Measurements from ENCODE around the gene SMIM35. TPM values are rescaled to one million over a fixed set of nuclear protein-coding genes. Genes with fewer than 3 reads are reported as not detected.

The SMIM35 gene
- polyA plus RNA-seq, 1 of the 3 experiments (the other 2 are of a cell fraction) = not detected

- no peak overlapping the region for H3K9ac ChIP-seq
- H3K9me3 ChIP-seq = no peaks in the 10 kb centered on the region
- no peaks in the 10 kb centered on the region for H3K9me2 ChIP-seq
- no peaks in the 10 kb centered on the region for H3K36me3 ChIP-seq (replicated peaks in 1 of 2; ENCODE audit: control insufficient read depth in 1 of 2, insufficient read depth in 2 of 2, low read length in 1 of 2)
- H3K4me1 ChIP-seq (ENCODE audit: control insufficient read depth in 1 of 2, insufficient read depth in 2 of 2, low read depth in 1 of 2, low read length in 1 of 2) = no peaks in the 10 kb centered on the region
- H3K27ac ChIP-seq (ENCODE audit: low read depth in 2 of 2, low read length in 1 of 2) = no peak overlapping the region
- no peaks in the 10 kb centered on the region for H3F3A ChIP-seq (replicated peaks; ENCODE audit: insufficient read depth)
- no peak overlapping the region for H2AFZ ChIP-seq (ENCODE audit: low read depth)
- ChIA-PET CTCF (interaction anchor here (1.2 kb wide), 1 partner anchor 10 kb away, joined by 3 read pairs; no protein-coding TSS in a partner anchor), POLR2A (no interaction called here)
- H3K79me2 ChIP-seq (ENCODE audit: insufficient read depth) = no peaks in the 10 kb centered on the region
- peaks cover 3% of the 10 kb centered on the region; the same call in 1 of the 2 replicates for H3K27me3 ChIP-seq (ENCODE audit: insufficient read depth)
- no peak overlapping the region for H3K4me3 ChIP-seq (ENCODE audit: low read depth in 2 of 2, low read length in 1 of 2)
- 55% methylated on average over 9 of the region's 11 CpGs for WGBS (ENCODE audit: low lambda C conversion rate)
- no peaks in the 10 kb centered on the region for H4K20me1 ChIP-seq (ENCODE audit: insufficient read depth)
- no peak overlapping the region for H3K4me2 ChIP-seq
- no peak for TF ChIP-seq FOXJ3 (CRISPR knock-in tag; IDR thresholded peaks at IDR 0.05)
- no peak for TF ChIP-seq MEF2A (IDR thresholded peaks at IDR 0.05; ENCODE audit: borderline replicate concordance, low read depth)
- no peak for TF ChIP-seq RCOR1 (IDR thresholded peaks at IDR 0.05; ENCODE audit: low read length)
- TF ChIP-seq, protein P1, sequence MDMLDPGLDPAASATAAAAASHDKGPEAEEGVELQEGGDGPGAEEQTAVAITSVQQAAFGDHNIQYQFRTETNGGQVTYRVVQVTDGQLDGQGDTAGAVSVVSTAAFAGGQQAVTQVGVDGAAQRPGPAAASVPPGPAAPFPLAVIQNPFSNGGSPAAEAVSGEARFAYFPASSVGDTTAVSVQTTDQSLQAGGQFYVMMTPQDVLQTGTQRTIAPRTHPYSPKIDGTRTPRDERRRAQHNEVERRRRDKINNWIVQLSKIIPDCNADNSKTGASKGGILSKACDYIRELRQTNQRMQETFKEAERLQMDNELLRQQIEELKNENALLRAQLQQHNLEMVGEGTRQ (IDR thresholded peaks at IDR 0.05; ENCODE audit: borderline replicate concordance, low read depth, low read length) = no peak
- TF ChIP-seq RAD21 (IDR thresholded peaks at IDR 0.05; ENCODE audit: low read length) = no peak
- DNase-seq = no peak
These were observed 12.5 kb upstream of the SMIM35 start for GRCh38 chr11:118098996-118099837.

GRCh38 chr11:118095967-118096367, 9.2 kb upstream of the SMIM35 start:
- TF ChIP-seq SIN3A (IDR thresholded peaks at IDR 0.05; ENCODE audit: borderline replicate concordance, low read depth, low read length) = no peak
- TF ChIP-seq, protein P2, sequence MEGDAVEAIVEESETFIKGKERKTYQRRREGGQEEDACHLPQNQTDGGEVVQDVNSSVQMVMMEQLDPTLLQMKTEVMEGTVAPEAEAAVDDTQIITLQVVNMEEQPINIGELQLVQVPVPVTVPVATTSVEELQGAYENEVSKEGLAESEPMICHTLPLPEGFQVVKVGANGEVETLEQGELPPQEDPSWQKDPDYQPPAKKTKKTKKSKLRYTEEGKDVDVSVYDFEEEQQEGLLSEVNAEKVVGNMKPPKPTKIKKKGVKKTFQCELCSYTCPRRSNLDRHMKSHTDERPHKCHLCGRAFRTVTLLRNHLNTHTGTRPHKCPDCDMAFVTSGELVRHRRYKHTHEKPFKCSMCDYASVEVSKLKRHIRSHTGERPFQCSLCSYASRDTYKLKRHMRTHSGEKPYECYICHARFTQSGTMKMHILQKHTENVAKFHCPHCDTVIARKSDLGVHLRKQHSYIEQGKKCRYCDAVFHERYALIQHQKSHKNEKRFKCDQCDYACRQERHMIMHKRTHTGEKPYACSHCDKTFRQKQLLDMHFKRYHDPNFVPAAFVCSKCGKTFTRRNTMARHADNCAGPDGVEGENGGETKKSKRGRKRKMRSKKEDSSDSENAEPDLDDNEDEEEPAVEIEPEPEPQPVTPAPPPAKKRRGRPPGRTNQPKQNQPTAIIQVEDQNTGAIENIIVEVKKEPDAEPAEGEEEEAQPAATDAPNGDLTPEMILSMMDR (IDR thresholded peaks at IDR 0.05) = no peak
- TF ChIP-seq RXRA (IDR thresholded peaks at IDR 0.05; ENCODE audit: borderline replicate concordance, low read depth) = no peak
- TF ChIP-seq, protein P3, sequence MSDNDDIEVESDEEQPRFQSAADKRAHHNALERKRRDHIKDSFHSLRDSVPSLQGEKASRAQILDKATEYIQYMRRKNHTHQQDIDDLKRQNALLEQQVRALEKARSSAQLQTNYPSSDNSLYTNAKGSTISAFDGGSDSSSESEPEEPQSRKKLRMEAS (IDR thresholded peaks at IDR 0.05; ENCODE audit: low read depth) = no peak
- TF ChIP-seq ZBTB33 (IDR thresholded peaks at IDR 0.05; ENCODE audit: borderline replicate concordance, low read depth) = no peak
- no peak for TF ChIP-seq ELF1 (IDR thresholded peaks at IDR 0.05)
- no peak for TF ChIP-seq FOXM1 (IDR thresholded peaks at IDR 0.05; ENCODE audit: low read depth)
- TF ChIP-seq MXI1 (IDR thresholded peaks at IDR 0.05; ENCODE audit: low read depth, low read length) = no peak
- no peak for TF ChIP-seq GABPA (IDR thresholded peaks at IDR 0.05; ENCODE audit: low read depth)
- no peak for TF ChIP-seq PBX3 (IDR thresholded peaks at IDR 0.05)
- no peak for TF ChIP-seq FOXJ3 (CRISPR knock-in tag; IDR thresholded peaks at IDR 0.05)
- TF ChIP-seq JUND (IDR thresholded peaks at IDR 0.05) = no peak
- no peak for TF ChIP-seq GATA2 (CRISPR knock-in tag; IDR thresholded peaks at IDR 0.05)
- no peak overlapping the region for H2AFZ ChIP-seq (ENCODE audit: low read depth)
- no peaks in the 10 kb centered on the region for H3K36me3 ChIP-seq (replicated peaks in 1 of 2; ENCODE audit: control insufficient read depth in 1 of 2, insufficient read depth in 2 of 2, low read length in 1 of 2)
- H3K27ac ChIP-seq (ENCODE audit: low read depth in 2 of 2, low read length in 1 of 2) = no peak overlapping the region
- H3K4me3 ChIP-seq (ENCODE audit: low read depth in 2 of 2, low read length in 1 of 2) = no peak overlapping the region
- H3K79me2 ChIP-seq (ENCODE audit: insufficient read depth) = no peaks in the 10 kb centered on the region
- no peak overlapping the region for H3K9ac ChIP-seq
- H3K27me3 ChIP-seq (ENCODE audit: insufficient read depth) = peaks cover 3% of the 10 kb centered on the region; the same call in 1 of the 2 replicates
- H3K9me2 ChIP-seq = no peaks in the 10 kb centered on the region
- CTCF ChIA-PET = interaction anchor here (1.5 kb wide), 1 partner anchor 75 kb away, joined by 3 read pairs; no protein-coding TSS in a partner anchor
- no peaks in the 10 kb centered on the region for H3K4me1 ChIP-seq (ENCODE audit: control insufficient read depth in 1 of 2, insufficient read depth in 2 of 2, low read depth in 1 of 2, low read length in 1 of 2)
- no peak for DNase-seq
- no peaks in the 10 kb centered on the region for H4K20me1 ChIP-seq (ENCODE audit: insufficient read depth)
- H3F3A ChIP-seq (replicated peaks; ENCODE audit: insufficient read depth) = no peaks in the 10 kb centered on the region
- 27% methylated on average over 1 of the region's 1 CpG for WGBS (ENCODE audit: low lambda C conversion rate)
- H3K4me2 ChIP-seq = no peak overlapping the region
- POLR2A ChIA-PET = no interaction called here
- H3K9me3 ChIP-seq = no peaks in the 10 kb centered on the region

Data from SK-N-SH (cell line).